ENCODE data around the gene UBASH3A.

UBASH3A gene

GRCh38 chr21:42388740-42389448 lies 14.8 kb upstream of the UBASH3A start:
- Mint-ChIP-seq H3K27ac (no peak overlapping the region), H3K4me3 (peak overlapping the region; percentile 21), H3K4me1 (peaks cover 62% of the 10 kb centered on the region), H3K9me3 (peaks cover 32% of the 10 kb centered on the region), H3K36me3 (ENCODE audit: low read depth) (no peaks in the 10 kb centered on the region), H3K27me3 (ENCODE audit: low read depth, poor library complexity) (peaks cover 33% of the 10 kb centered on the region)
- no peak for TF ChIP-seq CTCF (IDR thresholded peaks at IDR 0.05)
- no peak for DNase-seq

GRCh38 chr21:42389449-42389835 lies 14.3 kb upstream of the UBASH3A start:
- no peak overlapping the region for H3K4me3 Mint-ChIP-seq
- H3K36me3 Mint-ChIP-seq (ENCODE audit: low read depth), result no peaks in the 10 kb centered on the region
- H3K27me3 Mint-ChIP-seq (ENCODE audit: low read depth, poor library complexity), result peaks cover 31% of the 10 kb centered on the region
- no peak overlapping the region for H3K27ac Mint-ChIP-seq
- H3K4me1 Mint-ChIP-seq, result peaks cover 59% of the 10 kb centered on the region
- no peak for TF ChIP-seq CTCF (IDR thresholded peaks at IDR 0.05)
- no peak for DNase-seq
- peaks cover 32% of the 10 kb centered on the region for H3K9me3 Mint-ChIP-seq

- no peak for TF ChIP-seq CTCF (IDR thresholded peaks at IDR 0.05)
- peaks cover 32% of the 10 kb centered on the region for H3K9me3 Mint-ChIP-seq
- no peak for DNase-seq
- H3K4me3 Mint-ChIP-seq, result no peak overlapping the region
- peaks cover 29% of the 10 kb centered on the region for H3K27me3 Mint-ChIP-seq (ENCODE audit: low read depth, poor library complexity)
- peaks cover 61% of the 10 kb centered on the region for H3K4me1 Mint-ChIP-seq
- H3K27ac Mint-ChIP-seq, result no peak overlapping the region
- H3K36me3 Mint-ChIP-seq (ENCODE audit: low read depth), result no peaks in the 10 kb centered on the region
Observed at GRCh38 chr21:42390193-42390592, 13.5 kb upstream of the UBASH3A start.

GRCh38 chr21:42390696-42391095 lies 13.0 kb upstream of the UBASH3A start:
- no peak for TF ChIP-seq CTCF (IDR thresholded peaks at IDR 0.05)
- peaks cover 28% of the 10 kb centered on the region for H3K27me3 Mint-ChIP-seq (ENCODE audit: low read depth, poor library complexity)
- H3K4me3 Mint-ChIP-seq, result no peak overlapping the region
- peaks cover 64% of the 10 kb centered on the region for H3K4me1 Mint-ChIP-seq
- H3K9me3 Mint-ChIP-seq, result peaks cover 32% of the 10 kb centered on the region
- no peak overlapping the region for H3K27ac Mint-ChIP-seq
- DNase-seq, result no peak
- H3K36me3 Mint-ChIP-seq (ENCODE audit: low read depth), result no peaks in the 10 kb centered on the region

- no peak for DNase-seq
- Mint-ChIP-seq H3K4me3 (no peak overlapping the region), H3K27ac (no peak overlapping the region), H3K4me1 (peaks cover 70% of the 10 kb centered on the region), H3K27me3 (ENCODE audit: low read depth, poor library complexity) (peaks cover 28% of the 10 kb centered on the region), H3K36me3 (ENCODE audit: low read depth) (no peaks in the 10 kb centered on the region), H3K9me3 (peaks cover 32% of the 10 kb centered on the region)
- TF ChIP-seq CTCF (IDR thresholded peaks at IDR 0.05), result no peak
Observed at GRCh38 chr21:42391297-42391696, 12.4 kb upstream of the UBASH3A start.

Measured in nephron progenitor cell (in vitro differentiated cells).